HEK293 (cell line): ENCODE data around the gene FAM236B.
"Not testable (repeated sequence)": the region's sequence is repeated elsewhere in the genome, so short reads cannot be mapped to it uniquely, and the experiment has no call there.

Experiments
- ZNF521 ChIP-seq: fragments of 450-650 bp; formaldehyde crosslinking; IDR thresholded peaks from 2 replicates; pipeline ENCODE4 v1.5.1; 2017; ENCODE audit warnings: missing biosample characterization, mild to moderate bottlenecking, missing genetic modification characterization
- TF ChIP-seq, protein P1 (sequence below): sonication (generic); formaldehyde crosslinking; IDR thresholded peaks from 2 replicates; pipeline ENCODE4 v1.8.1; 2022; ENCODE audit warnings: mild to moderate bottlenecking, moderate library complexity, missing genetic modification reagents

DNA sequence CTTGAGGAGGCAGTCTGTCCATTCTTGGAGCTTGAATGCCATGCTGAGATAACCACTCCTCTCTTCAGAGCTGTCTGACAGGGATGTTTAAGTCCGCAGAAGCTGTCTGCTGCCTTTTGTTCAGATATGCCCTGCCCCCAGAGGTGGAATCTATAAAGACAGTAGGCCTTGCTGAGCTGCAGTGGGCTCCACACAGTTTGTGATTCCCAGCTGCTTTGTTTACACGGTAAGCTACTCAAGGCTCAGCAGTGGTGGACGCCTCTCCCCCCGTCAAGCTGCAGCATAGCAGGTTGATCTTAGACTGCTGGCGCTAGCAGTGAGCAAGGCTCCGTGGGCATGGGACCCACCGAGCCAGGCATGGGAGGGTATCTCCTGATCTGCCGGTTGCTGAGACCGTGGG is 22.0 kb downstream of the FAM236B start:
- TF ChIP-seq, protein P1, sequence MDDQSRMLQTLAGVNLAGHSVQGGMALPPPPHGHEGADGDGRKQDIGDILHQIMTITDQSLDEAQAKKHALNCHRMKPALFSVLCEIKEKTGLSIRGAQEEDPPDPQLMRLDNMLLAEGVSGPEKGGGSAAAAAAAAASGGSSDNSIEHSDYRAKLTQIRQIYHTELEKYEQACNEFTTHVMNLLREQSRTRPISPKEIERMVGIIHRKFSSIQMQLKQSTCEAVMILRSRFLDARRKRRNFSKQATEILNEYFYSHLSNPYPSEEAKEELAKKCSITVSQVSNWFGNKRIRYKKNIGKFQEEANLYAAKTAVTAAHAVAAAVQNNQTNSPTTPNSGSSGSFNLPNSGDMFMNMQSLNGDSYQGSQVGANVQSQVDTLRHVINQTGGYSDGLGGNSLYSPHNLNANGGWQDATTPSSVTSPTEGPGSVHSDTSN (CRISPR knock-in tag): not testable (repeated sequence)
- TF ChIP-seq ZNF521 (tag by site-specific recombination): not testable (repeated sequence)
